ENCODE measurements around the gene TSPAN19. TPM values are rescaled to one million over a fixed set of nuclear protein-coding genes. Genes with fewer than 3 reads are reported as not detected.

The TSPAN19 gene
- polyA plus RNA-seq, 12 donors: 0.10 to 0.30 (median 0.20) TPM; not detected in 9

DNA sequence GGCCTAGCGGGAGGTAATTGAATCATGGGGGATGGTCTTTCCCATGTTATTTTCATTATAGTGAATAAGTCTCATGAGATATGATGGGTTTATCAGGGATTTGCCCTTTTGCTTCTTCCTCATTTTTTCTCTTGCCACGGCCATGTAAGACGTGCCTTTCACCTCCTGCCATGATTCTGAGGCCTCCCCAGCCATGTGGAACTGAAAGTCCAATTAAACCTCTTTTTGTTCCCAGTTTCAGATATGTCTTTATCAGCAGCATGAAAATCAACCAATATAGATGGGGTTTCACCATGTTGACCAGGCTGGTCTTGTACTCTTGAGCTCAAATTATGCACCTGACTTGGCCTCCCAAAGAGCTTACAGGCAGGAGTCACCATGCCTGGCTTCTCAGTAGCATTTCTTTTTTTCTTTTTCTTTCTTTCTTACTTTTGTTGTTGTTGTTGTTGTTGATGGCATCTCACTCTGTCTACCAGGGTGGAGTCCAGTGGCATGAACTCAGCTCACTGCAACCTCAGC lies 33.2 kb downstream of the TSPAN19 start:
- no peak for DNase-seq

DNA sequence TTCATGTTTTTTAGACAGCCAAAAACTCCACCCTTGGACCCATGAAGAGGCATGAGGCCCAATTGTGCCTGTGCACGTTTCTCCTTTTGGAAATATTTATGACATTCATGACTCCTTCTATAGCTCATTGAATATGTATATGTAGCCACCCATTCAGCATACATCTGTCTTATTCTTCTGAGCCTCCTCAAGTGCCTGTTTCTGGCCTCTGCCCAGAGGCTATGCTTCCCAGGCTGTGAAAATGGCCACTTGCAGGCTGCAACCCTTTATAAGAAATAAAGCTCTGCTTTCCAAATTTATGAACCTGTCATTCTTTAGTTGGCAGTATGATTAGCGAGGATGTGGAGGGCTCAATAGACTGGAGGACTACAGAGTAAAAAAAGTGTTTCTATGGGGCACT lies 35.3 kb downstream of the TSPAN19 start:
- DNase-seq: no peak

DNA sequence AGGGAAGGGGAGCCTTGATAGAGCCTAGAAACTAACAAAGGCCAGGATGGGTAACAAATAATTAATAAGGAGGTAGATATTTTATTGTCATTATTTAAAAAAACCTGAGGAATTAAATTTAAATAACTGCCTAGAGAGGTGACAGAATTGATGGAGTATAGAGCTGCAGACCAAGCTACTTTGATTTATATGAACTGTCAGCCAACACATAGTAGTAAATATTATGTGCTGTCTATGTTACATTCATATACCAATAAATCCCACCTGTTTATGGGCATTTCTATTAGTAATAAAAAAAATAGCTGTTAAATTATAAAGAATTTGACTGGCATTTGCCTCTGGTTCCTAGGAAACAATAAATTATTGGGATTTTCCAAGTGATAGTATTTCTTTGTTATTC lies 37.7 kb downstream of the TSPAN19 start:
- DNase-seq: no peak

DNA sequence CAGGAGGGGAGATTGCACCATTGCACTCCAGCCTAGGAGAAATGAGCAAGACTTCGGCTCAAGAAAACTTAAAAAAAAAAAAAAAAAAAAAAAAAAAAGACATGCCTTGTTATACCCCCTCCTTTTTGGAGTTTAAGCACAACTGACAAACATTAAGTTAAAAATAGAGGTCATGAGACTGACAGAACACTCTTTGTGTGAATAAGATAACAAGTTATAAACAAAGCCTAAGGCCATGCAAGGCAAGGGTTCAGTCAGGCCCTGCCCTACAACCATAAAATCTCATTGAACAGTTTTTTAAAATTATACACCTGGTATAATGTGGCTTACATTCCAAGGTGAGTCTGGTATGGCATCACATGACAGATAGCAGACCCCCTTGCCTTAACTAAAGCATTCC lies 39.3 kb downstream of the TSPAN19 start:
- DNase-seq: no peak

DNA sequence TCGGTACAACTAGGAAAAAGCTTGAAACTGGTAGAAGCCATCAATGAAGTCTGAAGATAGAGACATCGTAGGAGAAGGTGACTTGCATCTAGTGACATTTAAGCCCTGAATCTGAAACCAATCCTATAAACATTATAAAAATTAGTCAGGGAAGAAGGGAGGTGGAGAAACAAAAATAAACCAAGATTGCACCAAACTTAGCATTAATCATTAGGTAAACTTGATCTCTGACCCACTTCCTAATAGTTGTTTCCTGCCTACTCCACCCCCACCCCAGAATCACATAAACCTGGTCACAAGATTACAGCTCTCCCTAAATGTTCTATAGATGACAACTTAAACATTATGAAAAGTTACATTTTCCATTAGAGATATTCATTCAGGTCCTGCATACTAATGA lies 40.4 kb downstream of the TSPAN19 start:
- no peak for DNase-seq

DNA sequence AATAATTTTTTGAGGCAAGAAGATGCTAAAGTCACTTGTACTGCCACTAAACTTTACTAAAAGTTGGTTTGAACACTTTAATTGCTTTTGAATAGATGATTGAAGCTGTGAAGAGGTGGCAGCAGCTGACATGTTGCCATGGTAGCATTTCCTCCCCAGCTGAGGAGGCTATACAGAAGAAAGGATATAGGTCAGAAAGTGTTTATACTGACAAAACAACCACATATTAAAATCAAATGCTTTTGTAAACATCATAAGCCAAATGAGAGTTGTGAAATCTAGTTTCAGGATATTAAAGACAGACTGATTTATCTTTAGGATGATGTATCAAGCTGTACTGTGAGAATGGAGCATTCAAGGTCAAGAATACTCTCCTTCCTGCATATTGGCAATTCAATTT lies 41.7 kb downstream of the TSPAN19 start:
- no peak for DNase-seq

DNA sequence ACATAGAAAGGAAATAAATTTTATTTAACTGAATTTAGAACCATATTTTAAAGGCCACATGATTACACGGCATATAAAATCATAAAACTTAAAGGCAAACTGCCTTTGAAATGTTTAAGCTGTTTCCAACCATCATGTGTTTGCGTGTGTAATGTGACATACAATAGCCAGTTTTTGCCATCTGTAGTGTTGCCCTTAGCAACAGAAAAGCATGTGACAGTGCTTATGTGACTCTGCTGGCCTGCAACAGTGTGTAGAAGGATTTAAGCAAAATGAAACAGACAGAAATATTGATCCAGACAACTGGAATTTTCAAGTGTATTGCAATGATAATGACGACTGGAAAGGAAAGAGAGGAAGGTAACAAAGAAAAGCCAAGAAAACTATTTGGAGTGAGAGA lies 49.5 kb downstream of the TSPAN19 start:
- peak; percentile 3 for DNase-seq

DNA sequence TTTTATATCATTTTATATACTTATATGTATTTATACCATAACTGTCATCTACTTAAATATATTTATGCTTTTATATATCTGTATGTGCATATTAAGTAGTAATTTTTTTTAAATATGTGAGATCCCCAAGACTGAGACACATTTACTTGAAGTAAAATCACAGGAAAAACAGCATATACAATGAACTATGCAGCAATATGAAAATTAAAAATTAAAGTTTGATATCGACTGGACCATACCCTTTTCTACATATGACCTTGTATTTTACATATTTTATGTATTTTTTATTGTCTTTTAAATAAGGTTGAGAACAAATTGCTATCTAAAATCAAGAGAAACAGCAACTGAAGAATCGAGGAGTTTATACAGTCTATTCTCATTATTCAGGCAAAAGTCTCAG lies 50.0 kb downstream of the TSPAN19 start:
- DNase-seq: no peak

DNA sequence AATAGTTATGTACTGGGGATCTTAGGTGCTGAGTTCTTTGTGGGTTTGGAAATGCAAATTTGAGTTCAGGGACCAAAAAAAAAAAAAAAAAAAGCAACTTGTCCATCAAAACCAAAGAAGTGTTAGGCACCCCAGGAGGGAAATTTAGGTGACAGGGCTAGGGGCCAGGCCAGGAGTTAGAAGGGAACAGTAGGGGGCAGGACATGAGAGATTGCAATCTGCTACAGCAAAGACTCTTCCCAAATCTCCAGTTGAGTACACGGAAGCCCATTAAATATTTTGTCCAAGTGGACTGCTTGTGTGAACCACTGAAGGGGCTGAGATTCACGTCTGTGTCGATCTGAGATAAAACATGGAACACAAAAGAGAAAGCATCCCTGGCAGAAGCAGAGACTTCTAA lies 52.8 kb downstream of the TSPAN19 start:
- no peak for DNase-seq

DNA sequence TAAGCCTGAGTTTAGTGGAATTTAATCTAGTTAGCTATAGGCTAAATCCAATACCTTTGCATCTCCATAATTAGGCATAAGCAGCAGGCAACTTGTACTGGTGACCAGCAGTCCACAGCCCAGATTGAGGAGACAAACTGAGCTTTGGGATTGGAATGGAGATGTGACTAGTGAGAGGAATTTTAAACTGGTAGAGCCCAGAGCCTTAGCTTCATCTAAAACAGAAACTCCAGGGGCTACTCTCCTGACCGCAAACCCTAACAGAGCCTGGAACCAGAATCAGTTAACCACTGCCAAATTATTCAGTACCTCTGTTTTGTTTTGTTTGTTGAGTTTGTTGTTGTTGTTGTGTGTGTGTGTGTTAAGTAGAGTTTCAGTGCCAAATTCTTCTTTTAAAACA lies 53.2 kb downstream of the TSPAN19 start:
- DNase-seq: no peak

DNA sequence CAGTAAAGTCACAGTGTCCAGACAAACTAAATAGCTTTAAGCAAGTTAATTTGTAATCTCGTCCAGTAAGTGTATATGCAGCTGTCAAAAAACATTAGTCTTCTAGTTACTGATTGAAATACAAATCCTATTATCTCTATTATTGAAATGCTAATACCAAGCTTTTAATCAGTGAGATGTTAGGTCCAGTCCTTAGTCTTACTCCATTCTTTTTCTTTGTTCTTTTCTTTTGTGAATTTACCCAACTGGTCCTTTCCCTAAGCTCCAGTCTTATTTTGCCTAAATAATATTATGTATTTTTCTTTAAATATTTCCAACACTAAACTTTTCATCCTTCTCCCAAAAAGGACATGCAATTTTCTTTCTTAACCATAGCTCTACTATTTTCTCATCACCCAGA lies 57.2 kb downstream of the TSPAN19 start:
- no peak for DNase-seq

DNA sequence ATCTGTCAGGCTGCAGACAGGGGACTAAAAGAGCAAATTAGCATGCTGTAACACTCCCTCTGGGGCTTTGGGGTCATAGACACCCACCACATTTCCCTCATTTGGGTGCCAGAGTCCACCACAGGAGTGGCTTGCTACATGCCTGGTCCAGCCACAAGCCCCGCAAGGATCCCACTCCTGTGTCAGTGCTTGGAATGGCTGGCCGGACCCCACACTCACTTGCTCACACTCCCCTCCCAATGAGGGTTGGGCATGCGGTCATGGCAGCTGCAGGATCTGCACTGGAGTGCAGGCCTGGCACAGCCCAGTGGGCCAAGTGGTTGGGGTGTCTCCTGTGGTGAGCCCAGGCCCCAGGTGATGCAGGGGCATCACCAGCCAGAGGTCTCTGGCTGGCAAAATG lies 59.9 kb downstream of the TSPAN19 start:
- DNase-seq: no peak

DNA sequence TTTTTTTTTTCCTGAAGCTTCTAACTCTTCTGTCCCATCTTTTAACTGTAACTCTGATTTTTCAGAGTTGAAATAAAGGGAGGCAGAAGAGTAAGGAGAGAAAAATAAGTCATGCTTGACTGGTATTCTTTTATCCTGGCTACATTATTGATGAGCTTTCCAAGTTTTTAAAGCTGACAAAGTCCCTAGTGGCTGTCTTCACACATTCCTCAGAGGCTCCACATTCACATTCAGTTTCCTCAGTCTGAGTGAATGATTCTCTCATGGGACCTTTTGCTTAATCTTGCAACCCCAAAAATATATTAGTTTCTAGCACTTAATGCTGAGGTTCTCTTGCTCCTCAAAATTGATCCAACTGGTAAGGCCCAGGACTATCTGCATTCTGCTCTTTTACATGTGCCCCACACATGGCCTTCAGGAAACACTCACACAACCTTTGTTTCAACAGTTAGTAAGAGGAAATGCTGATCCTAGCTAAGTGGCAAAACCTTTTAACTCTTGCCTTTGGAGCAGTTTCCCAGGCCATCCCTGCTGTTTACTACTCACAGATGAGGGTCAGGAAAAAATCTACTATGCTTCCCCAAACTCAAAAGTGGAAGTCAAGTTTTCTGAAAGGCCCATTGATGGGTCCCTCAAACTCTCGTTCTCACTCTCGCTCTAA lies 61.8 kb downstream of the TSPAN19 start:
- no peak for DNase-seq

DNA sequence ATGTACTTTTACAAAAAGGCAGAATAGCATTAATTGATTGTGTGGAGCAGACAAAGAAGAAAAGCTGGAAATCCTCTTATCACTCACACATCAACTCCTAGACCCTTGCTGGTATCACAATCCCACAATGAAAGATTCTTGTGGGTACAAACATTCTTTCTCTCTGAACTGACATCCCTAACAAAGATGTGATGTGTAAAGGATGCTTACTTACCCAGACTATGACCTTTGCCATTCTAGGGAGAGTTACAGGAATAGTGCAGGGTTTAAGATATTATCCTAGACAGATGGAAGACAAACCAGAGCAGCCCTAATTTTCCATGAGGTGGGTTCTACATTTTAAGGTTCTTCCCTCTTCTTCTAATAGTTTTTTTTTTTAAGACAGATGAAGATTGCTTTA lies 63.1 kb downstream of the TSPAN19 start:
- no peak for DNase-seq

DNA sequence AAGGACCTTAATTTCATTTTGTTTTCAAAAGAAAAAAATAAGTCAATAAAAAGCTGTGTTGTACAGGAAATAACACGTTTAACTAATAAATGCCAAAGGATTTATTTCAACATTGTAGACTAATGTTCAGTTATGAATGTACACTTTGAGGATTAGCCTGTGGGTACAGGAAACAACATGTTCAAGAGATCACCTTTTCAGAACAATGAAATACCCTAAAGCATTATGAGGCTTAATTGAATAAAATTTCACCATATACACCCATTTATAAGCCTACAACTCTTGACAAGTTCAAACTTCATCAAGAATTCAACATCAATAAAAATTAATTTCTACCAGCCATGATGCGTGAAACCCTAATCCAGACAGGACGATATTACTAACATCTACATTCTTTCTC lies 66.9 kb downstream of the TSPAN19 start:
- DNase-seq: no peak

Other genes with a start within 250 kb of the TSPAN19 start
- gene SLC6A15, start 123.5 kb downstream of the TSPAN19 start, polyA plus RNA-seq (ENCODE audit: insufficient read length in 12 of 12): 1 to 10 TPM in 10 of 12 donors, not detected in 2; 1.2 to 4.0 (median 2.3) TPM
- 1 to 10 TPM in 2 of 12 donors, under 1 TPM in 8, not detected in 2; 0.32 to 1.9 (median 0.64) TPM for gene LRRIQ1, start 74 bp upstream of the TSPAN19 start, polyA plus RNA-seq (ENCODE audit: insufficient read length in 12 of 12)
- under 1 TPM in 9 of 12 donors, not detected in 3; 0.08 to 0.45 (median 0.24) TPM for gene ALX1, start 243.9 kb upstream of the TSPAN19 start, polyA plus RNA-seq (ENCODE audit: insufficient read length in 12 of 12)